Spleen (tissue), 11 donors: ENCODE data around the gene ITPR1. TPM values are rescaled to one million over a fixed set of nuclear protein-coding genes. Genes with fewer than 3 reads are reported as not detected.

ENCODE experiments used
- DNase-seq: peaks from one replicate; pipeline ENCODE4 v3.0.0-alpha.2; 2020
- H3K27ac ChIP-seq, 8 donors: fragments of 200-600 bp; sonication (generic) in 7 of 8; 1 replicate in 4 of 8; 2 replicates in 4 of 8; pipeline versions ENCODE4 v1.5.0 to v1.8.0; 2016 to 2021; ENCODE audit warnings: inconsistent platforms in 4 of 8, mild to moderate bottlenecking in 4 of 8, moderate library complexity in 1 of 8
- H3K27me3 ChIP-seq, 7 donors: fragments of 200-600 bp; sonication (generic) in 6 of 7; replicated peaks in 1 of 7; 1 replicate in 4 of 7; 2 replicates in 3 of 7; pipeline versions ENCODE4 v1.5.0 to v1.8.0; 2016 to 2021; ENCODE audit warnings: inconsistent platforms in 3 of 7, mild to moderate bottlenecking in 1 of 7
- H3K36me3 ChIP-seq, 6 donors: fragments of 200-600 bp; sonication (generic) in 5 of 6; 1 replicate in 4 of 6; 2 replicates in 2 of 6; pipeline versions ENCODE4 v1.5.0 to v1.8.0; 2016 to 2021; ENCODE audit warnings: inconsistent platforms in 2 of 6
- H3K4me1 ChIP-seq, 6 donors: fragments of 200-600 bp; sonication (generic) in 5 of 6; 1 replicate in 3 of 6; 2 replicates in 3 of 6; pipeline versions ENCODE4 v1.5.0 to v1.8.0; 2016 to 2021; ENCODE audit warnings: inconsistent platforms in 3 of 6
- H3K4me3 ChIP-seq, 8 donors: fragments of 200-600 bp; sonication (generic) in 7 of 8; 1 replicate in 4 of 8; 2 replicates in 4 of 8; pipeline versions ENCODE4 v1.5.0 to v1.8.0; 2016 to 2021; ENCODE audit warnings: inconsistent platforms in 4 of 8, mild to moderate bottlenecking in 4 of 8, moderate library complexity in 2 of 8
- H3K9me3 ChIP-seq, 8 donors: fragments of 200-600 bp; sonication (generic) in 7 of 8; 1 replicate in 4 of 8; 2 replicates in 4 of 8; pipeline versions ENCODE4 v1.5.0 to v1.8.0; 2016 to 2021; ENCODE audit warnings: inconsistent platforms in 4 of 8
- POLR2A ChIP-seq, 3 donors: fragments of 450-650 bp; IDR thresholded peaks; one replicate each; pipeline ENCODE4 v1.5.1; 2017; ENCODE audit warnings: antibody characterized with exemption in 3 of 3, mild to moderate bottlenecking in 1 of 3
- POLR2AphosphoS5 ChIP-seq, 3 donors: sonication (generic); formaldehyde crosslinking; IDR thresholded peaks; one replicate each; pipeline ENCODE4 v1.5.1; 2017; ENCODE audit warnings: antibody characterized with exemption in 3 of 3
- WGBS, 5 donors: extraction: QIAGEN DNeasy Blood & Tissue Kit in 3 of 5; methylation state at CpG; one replicate each; pipeline versions ENCODE4 v1.1.5 to v1.1.7; 2013 to 2018; 5-methylcytosine and 5-hydroxymethylcytosine counted together
- intact Hi-C: fragments of 100-400 bp; cut with DNase I; formaldehyde crosslinking; loops from one replicate; pipeline ENCODE4 v1.15.0; 2023; ENCODE audit warnings: low total_unique reads
- polyA plus RNA-seq, 3 donors: library from polyadenylated mRNA; stranded (reverse); fragments of 200-250 nt; gene quantifications; one replicate each; pipeline ENCODE4 v1.2.1, GENCODE V29; 2013
- total RNA-seq, 7 donors: library from RNA; depleted of rRNA in 3 of 7; stranded (reverse); fragments of >200 nt in 3 of 7; fragmentation: NEBNext Ultra II Directional in 4 of 7; extraction: Animal tissue kit (Norgen Biotek cat#: 25700) in 4 of 7; gene quantifications; one replicate each; pipeline versions ENCODE4 v1.1.0 to v1.2.1, GENCODE V29; 2016 to 2021
- TF ChIP-seq, protein P1 (sequence below), 11 experiments: fragments of 200-600 bp in 7 of 11; fragments of 450-650 bp in 4 of 11; sonication (generic) in 4 of 11; IDR thresholded peaks in 8 of 11; conservative IDR thresholded peaks in 3 of 11; 1 replicate in 7 of 11; 2 replicates in 4 of 11; pipeline versions ENCODE4 v1.4.0 to v1.8.0; 2016 to 2021; ENCODE audit warnings: antibody characterized with exemption in 11 of 11, inconsistent platforms in 4 of 11, mild to moderate bottlenecking in 1 of 11
- donor health status: healthy with polysubstance abuse.
- donor health status: DM: no; HTN: no; CAD: no; lungs with moderate emphysema.
- donor health status: DM: no; HTN: no; CAD: no.
- donor health status: Bipolar disorder and iron deficiency.
- donor health status: healthy.
- donor health status: DM: no; HTN: no; CAD: no.
- donor health status: DM: yes; HTN: yes; CAD: no.

Gene ITPR1
- total and polyA plus RNA-seq, 10 donors = 17.5 to 194 (median 129) TPM

DNA sequence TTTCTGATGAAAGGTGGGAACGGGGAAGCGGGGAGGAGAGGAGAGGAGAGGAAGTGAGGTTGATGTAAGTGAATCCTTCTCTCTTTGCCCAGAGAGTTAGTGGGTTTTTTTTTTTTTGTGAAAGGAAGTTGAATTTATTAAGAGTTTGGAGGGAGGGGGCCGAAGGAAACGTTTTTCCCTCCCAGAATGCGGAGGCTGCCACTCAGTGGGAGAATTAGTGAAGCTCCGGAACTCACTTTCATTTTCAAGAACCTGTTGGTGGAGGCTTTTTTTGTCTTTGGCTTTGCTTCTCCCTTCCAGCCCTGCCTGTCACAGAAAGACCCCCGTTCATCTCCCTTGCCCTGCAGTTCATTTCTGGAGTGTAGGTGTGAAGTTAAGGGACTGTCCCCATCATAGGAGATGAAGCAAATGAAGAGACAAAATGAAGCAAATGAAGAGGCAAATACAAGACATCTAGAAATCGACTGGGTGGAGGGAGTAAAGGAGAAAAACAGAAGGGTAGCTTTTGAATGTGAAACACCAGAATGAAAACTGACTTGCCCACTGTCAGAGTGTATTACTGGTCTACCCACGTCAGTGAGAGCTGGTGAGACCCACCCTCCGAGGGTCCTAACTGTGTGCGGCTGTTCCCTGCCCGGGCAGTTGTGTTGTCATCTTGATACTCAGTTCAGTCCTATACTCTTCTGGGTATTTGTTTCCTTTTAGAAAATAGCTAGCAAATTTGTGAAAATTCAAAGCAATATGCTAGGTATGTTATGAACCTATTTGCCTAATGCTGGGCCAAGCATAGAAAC is 91.5 kb downstream of the ITPR1 start:
- Histone ChIP-seq H3K36me3 (no peaks in the 10 kb centered on the region), H3K9me3 (no peaks in the 10 kb centered on the region), H3K4me1 (peaks cover 16 to 100% (median 75%) of the 10 kb centered on the region in 6 donors), H3K4me3 (peak overlapping the region in 6 of 8 donors; percentile 2 to 52 (median 12)), H3K27ac (peak overlapping the region; percentile 17 to 75 (median 57)), H3K27me3 (no peaks in the 10 kb centered on the region)
- WGBS, 5 donors = 15 to 21% (median 17%) methylated on average over 12 of the region's 12 CpGs
- DNase-seq = no peak
- TF ChIP-seq, protein P1, sequence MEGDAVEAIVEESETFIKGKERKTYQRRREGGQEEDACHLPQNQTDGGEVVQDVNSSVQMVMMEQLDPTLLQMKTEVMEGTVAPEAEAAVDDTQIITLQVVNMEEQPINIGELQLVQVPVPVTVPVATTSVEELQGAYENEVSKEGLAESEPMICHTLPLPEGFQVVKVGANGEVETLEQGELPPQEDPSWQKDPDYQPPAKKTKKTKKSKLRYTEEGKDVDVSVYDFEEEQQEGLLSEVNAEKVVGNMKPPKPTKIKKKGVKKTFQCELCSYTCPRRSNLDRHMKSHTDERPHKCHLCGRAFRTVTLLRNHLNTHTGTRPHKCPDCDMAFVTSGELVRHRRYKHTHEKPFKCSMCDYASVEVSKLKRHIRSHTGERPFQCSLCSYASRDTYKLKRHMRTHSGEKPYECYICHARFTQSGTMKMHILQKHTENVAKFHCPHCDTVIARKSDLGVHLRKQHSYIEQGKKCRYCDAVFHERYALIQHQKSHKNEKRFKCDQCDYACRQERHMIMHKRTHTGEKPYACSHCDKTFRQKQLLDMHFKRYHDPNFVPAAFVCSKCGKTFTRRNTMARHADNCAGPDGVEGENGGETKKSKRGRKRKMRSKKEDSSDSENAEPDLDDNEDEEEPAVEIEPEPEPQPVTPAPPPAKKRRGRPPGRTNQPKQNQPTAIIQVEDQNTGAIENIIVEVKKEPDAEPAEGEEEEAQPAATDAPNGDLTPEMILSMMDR (IDR thresholded peaks at IDR 0.05 in 8 of 11, conservative IDR thresholded peaks at IDR 0.05 in 3 of 11) = no peak
- TF ChIP-seq POLR2AphosphoS5 (IDR thresholded peaks at IDR 0.05) (no peak), POLR2A (IDR thresholded peaks at IDR 0.05) (no peak)
- intact Hi-C loops = no loop called here

DNA sequence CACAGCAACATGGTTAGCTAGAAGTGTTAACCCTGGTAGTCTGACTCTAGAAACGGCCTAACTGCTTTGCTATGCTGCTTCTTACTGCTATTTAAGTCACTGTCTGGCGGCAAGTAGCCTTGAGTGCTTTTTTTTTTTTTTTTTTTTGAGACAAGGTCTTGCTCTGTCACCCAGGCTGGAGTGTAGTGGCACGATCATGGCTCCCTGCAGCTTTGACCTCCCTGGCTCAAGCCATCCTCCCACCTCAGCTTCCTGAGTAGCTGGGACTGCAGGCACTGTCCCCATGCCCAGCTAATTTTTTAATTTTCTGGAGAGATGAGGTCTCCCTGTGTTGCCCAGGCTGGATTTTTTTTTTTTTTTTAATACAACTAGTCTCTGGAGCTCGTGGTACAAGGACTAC is 93.2 kb downstream of the ITPR1 start:
- H3K4me3 ChIP-seq = no peak overlapping the region
- peak overlapping the region in 2 of 8 donors; percentile 8 to 37 for H3K27ac ChIP-seq
- no peak for DNase-seq
- H3K27me3 ChIP-seq = no peaks in the 10 kb centered on the region
- intact Hi-C loops = no loop called here
- peaks cover 16 to 92% (median 67%) of the 10 kb centered on the region in 6 donors for H3K4me1 ChIP-seq
- peaks cover 0 to 5% (median 0%) of the 10 kb centered on the region in 8 donors for H3K9me3 ChIP-seq
- TF ChIP-seq POLR2A (IDR thresholded peaks at IDR 0.05) (no peak), POLR2AphosphoS5 (IDR thresholded peaks at IDR 0.05) (no peak)
- TF ChIP-seq, protein P1 (IDR thresholded peaks at IDR 0.05 in 8 of 11, conservative IDR thresholded peaks at IDR 0.05 in 3 of 11) = no peak
- peaks cover 0 to 4% (median 0%) of the 10 kb centered on the region in 6 donors for H3K36me3 ChIP-seq
- 67 to 81% (median 70%) methylated on average over 4 of the region's 4 CpGs for WGBS, 5 donors

DNA sequence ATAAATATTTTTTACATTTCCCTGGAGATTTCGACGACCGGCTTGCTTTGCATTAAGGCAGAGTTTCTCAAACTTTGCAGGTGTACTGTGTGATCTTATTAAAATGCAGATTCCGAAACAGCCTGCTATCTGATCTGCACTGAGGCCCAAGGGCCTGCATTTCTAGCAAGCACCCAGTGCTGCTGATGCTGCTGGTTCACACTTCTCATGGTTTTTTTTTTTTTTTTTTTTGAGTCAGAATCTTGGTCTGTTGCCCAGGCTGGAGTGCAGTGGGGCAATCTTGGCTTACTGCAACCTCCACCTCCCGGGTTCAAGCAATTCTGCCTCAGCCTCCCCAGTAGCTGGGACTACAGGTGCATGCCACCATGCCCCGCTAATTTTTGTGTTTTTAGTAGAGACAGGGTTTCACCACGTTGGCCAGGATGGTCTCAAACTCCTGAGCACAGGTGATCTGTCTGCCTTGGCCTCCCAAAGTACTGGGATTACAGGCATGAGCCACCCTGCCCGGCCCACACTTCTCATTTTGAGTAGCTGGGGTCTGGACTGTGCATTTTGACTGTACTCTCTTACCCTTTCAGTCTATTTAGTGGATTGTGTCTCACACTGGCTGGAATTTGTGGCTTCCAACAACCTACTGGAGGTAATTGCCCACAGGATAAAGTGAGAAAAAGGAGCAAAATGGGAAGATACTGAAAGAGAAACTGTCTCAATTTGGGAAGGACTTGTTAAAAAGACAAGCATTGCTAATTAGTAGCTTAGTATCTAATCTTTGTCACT is 94.1 kb downstream of the ITPR1 start:
- H3K4me1 ChIP-seq = peaks cover 16 to 86% (median 65%) of the 10 kb centered on the region in 6 donors
- H3K36me3 ChIP-seq = peaks cover 0 to 4% (median 0%) of the 10 kb centered on the region in 6 donors
- no peak for DNase-seq
- H3K27ac ChIP-seq = peak overlapping the region in 3 of 8 donors; percentile 14 to 60 (median 37)
- no peak overlapping the region for H3K4me3 ChIP-seq
- no peak for TF ChIP-seq POLR2A (IDR thresholded peaks at IDR 0.05)
- TF ChIP-seq POLR2AphosphoS5 (IDR thresholded peaks at IDR 0.05) = no peak
- TF ChIP-seq, protein P1 (IDR thresholded peaks at IDR 0.05 in 8 of 11, conservative IDR thresholded peaks at IDR 0.05 in 3 of 11) = no peak
- H3K9me3 ChIP-seq = peaks cover 0 to 5% (median 0%) of the 10 kb centered on the region in 8 donors
- intact Hi-C loops = no loop called here
- H3K27me3 ChIP-seq = no peaks in the 10 kb centered on the region
- WGBS, 5 donors = 63 to 76% (median 68%) methylated on average over 8 of the region's 8 CpGs

DNA sequence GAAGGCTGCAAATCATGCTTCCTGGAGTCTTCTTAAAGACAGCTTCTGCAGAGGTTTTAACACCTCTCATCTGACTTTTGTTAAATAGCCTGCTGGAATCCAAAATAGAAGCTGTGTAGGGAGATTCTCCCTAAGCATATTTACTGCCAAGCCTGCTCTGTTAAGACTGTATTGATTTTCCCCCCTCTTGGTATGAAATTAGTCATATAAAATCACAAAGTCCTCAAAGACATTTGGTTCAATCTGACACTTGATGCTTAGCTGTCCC is 94.6 kb downstream of the ITPR1 start:
- H3K27ac ChIP-seq = peak overlapping the region in 2 of 8 donors; percentile 14 to 60
- intact Hi-C loops = no loop called here
- peaks cover 16 to 86% (median 61%) of the 10 kb centered on the region in 6 donors for H3K4me1 ChIP-seq
- H3K36me3 ChIP-seq = peaks cover 0 to 4% (median 0%) of the 10 kb centered on the region in 6 donors
- H3K27me3 ChIP-seq = no peaks in the 10 kb centered on the region
- peaks cover 0 to 5% (median 0%) of the 10 kb centered on the region in 8 donors for H3K9me3 ChIP-seq
- H3K4me3 ChIP-seq = no peak overlapping the region
- no peak for DNase-seq
- TF ChIP-seq POLR2A (IDR thresholded peaks at IDR 0.05) (no peak), POLR2AphosphoS5 (IDR thresholded peaks at IDR 0.05) (no peak)
- TF ChIP-seq, protein P1 (IDR thresholded peaks at IDR 0.05 in 8 of 11, conservative IDR thresholded peaks at IDR 0.05 in 3 of 11) = no peak
